Fibroblast of skin of left quadriceps (primary cell): Measurements from ENCODE around the gene PSME1.
"Not testable (repeated sequence)": the region's sequence is repeated elsewhere in the genome, so short reads cannot be mapped to it uniquely, and the experiment has no call there.

Experiments used
- DNase-seq, 2 experiments: peaks; one replicate each; pipeline ENCODE4 v3.0.0-alpha.2; 2013; ENCODE audit warnings: low read depth in 2 of 2

PSME1 gene

GRCh38 chr14:24105609-24106239 is 30.3 kb upstream of the PSME1 start:
- DNase-seq, result not testable (repeated sequence)

DNA sequence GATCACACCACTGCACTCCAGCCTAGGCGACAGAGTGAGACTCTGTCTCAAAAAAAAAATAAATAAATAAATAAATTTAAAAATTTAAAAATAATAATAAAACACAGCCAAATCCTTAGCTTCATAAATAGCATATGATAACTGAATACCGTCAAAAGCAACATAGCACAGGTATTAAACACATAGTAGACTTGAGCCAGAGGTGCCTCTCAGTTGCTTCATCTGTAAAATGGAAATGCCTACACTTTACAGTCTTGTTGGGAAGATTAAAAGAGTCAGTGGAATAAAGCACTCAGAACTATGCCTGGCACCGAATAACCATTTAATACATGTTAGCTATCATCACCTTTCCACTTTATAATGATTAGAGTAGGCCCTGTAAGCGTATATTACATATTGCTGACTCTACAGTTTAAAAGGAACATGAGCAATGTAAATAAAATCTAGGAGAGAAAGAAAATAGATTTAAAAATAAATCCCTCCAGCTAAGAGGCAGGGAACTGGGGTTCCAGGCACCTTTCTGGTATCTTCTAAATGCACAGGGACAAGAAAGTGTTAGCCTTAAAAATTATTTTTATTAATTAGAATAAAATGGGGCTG is 29.2 kb upstream of the PSME1 start:
- DNase-seq, result no peak

- DNase-seq, result no peak
Measured at GRCh38 chr14:24108336-24108874, 27.6 kb upstream of the PSME1 start.

GRCh38 chr14:24110060-24110459 is 25.9 kb upstream of the PSME1 start:
- DNase-seq, result no peak

- DNase-seq, result no peak
Measured at GRCh38 chr14:24110523-24110922, 25.5 kb upstream of the PSME1 start.

DNA sequence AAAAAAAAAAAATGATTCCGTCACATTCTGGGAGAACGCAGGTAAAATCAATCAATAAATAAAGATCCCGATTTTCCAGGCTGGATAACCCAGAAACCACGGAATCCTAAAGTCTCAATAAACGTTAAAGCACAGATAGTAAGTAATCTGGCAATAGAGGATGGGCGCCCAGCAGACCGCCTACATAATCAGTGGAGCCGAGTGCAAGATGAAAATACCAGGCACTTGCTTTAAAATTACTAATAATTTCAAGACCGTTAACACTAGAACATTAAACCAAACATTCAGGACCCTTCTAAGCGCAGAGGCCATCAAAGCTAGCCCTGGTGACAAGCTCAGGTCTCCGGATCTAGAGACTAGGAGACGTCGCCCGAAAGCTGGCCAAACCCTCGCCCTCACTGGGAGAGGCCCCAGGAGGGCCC is 22.6 kb upstream of the PSME1 start:
- no peak for DNase-seq

GRCh38 chr14:24113801-24114531 is 22.0 kb upstream of the PSME1 start:
- DNase-seq, result peak; percentile 62 to 65

DNA sequence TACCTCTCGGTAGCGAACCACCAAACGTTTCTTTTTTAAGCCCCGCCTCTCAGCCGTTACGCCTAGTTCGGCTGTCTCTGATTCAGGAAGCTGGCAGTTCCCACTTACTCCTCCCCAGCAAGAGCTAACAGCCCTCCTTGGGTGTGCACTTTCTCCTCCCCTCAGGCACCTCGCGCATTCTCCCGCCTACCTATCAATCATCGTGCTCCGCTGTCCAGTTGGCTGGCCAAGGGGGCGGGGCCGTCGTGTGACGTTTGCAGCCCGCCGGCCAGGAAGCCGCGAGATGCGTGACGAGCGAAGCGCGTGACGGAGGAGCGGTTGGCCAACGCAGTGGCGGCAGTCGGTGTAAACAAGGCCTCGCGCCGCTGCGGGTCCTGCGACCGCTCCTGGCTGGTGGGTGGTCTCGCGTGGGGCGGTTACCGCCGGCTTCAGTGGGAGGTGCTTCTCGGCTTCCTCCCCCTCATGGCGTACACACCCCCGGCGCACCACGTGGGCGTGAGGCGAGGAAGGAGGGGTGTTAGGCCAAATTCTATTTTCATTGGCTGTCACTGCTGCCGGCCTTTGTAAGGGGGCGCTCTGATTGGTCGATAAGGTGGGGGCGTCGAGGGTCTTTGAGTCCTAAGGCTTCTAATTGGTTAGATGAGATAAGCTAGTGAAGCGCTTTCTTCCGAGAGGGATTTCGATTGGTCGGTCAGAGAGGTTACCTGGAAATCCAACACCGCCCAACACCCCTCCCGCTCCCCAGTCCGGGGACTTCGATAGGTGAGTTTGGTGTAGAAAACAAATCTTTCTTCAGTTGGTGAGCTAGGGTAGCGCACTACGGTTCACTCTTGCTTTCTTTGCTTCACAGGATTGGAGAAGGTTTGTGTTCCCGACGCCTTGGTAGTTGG is 21.2 kb upstream of the PSME1 start, which contains the start of the genes DCAF11 and NRL:
Gene DCAF11, plus strand, starts transcription at position 246 of the 890 bp plus-strand sequence. CDS start 818 bp downstream, outside the sequence.
Gene NRL, minus strand, starts transcription at position 418 of the 890 bp plus-strand sequence. CDS start 32,101 bp downstream, outside the sequence.
- DNase-seq, result peak; percentile 99

GRCh38 chr14:24115422-24116127 is 20.4 kb upstream of the PSME1 start:
- no peak for DNase-seq

DNA sequence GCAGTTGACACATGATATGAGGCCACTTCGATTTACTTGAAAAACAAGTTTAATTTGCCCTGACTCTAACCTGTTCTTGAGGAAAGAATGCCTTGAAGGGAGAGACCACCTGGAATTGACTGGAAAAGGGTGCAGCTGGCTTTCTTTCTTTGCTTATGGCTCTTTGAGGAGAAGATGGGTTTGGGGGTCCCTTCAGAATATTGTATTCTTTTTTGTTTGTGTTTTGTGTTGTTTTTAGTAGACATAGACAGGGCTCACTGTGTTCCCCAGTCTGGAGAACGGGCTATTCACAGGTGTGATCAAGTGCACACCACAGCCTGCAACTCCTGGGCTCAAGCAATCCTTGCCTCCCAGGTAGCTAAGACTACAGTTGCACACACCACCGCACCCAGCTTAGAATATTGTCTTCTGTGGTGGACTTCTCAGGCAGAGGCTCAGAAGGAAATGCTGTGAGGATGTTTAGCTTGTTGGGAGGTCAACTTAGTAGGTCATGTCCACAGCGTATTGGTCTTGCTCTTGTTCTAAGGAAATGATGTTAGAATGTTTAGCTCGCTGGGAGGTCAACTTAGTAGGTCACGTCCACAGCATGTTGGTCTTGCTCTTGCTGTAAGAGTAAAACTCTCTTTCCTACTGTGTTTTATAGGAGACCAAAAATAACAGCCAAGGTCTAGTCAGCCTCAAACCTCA is 19.7 kb upstream of the PSME1 start:
- no peak for DNase-seq

DNA sequence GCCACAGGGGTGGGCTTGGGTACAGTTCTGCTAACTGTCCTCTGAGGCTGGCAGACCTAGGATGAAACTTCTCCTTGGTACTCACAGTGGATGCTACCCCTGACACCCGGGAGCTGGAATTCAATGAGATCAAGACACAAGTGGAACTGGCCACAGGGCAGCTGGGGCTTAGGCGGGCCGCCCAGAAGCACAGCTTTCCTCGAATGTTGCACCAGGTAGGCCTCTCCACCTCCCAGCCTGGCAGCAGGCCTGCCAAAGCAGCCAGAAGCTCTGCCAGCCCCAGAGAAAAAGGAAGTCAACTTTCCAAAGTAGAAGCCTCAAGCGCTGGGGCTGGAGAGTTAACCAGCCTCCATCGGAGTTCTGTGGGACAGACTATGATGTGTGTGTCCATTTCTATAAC is 18.8 kb upstream of the PSME1 start:
- no peak for DNase-seq

DNA sequence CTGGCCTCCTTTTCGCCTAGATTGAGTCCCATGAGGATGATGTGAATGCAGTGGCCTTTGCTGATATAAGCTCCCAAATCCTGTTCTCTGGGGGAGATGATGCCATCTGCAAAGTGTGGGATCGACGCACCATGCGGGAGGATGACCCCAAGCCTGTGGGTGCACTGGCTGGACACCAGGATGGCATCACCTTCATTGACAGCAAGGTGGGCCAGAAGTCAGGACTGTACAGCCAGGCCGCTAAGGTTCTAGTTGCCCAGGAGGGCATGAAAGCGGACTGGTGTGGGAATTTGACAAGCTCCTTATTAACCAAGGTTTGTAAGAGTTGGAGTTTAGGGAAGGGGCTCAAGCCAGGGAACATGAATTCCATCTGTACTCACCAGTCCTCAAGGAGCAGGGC is 16.3 kb upstream of the PSME1 start:
- no peak for DNase-seq

DNA sequence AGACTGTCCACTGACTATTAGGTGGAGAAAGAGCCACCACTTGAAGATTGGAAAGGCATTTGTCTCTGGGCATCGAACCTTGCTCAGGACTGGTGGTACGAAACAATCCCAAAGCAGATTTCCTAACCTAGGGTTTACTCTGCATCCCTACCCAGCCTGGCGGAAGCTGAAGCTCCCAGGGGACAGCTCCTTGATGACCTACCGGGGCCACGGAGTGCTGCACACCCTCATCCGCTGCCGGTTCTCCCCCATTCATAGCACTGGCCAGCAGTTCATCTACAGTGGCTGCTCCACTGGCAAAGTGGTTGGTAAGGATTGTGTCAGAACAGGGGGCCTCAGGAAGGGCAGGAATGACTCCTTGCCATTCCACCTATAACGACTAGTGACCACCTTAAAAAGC is 14.8 kb upstream of the PSME1 start:
- DNase-seq, result no peak

DNA sequence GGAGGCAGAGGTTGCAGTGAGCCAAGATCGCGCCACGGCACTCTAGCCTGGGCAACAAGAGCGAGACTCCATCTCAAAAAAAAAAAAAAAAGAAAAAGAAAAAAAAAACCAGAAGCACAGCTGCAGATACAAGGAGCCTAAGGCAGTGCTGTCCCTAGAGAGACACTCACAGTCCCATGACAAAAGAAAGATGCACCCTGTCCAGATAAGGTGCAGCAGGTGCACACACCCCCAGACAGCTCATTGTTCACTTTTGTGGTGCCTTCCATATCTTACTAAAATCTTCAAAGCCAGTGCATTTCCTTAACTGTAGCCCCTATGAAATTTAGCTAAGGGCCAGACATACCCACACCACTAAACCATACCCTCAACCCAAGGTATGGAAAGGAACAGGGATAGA is 13.6 kb upstream of the PSME1 start:
- no peak for DNase-seq

DNA sequence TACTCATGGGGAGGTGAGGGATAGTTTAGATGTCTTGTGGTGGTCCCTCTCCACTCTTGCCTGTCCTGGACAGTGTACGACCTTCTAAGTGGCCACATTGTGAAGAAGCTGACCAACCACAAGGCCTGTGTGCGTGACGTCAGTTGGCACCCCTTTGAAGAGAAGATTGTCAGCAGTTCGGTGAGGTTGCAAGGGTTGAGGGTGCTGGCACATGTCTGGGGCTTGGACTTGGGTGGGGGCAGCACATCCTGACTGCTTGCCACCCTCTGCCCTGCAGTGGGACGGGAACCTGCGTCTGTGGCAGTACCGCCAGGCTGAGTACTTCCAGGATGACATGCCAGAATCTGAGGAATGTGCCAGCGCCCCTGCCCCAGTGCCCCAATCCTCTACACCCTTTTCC is 13.1 kb upstream of the PSME1 start:
- no peak for DNase-seq

GRCh38 chr14:24123424-24124417 is 12.3 kb upstream of the PSME1 start:
- DNase-seq, result no peak

GRCh38 chr14:24126939-24127338 is 9.1 kb upstream of the PSME1 start:
- no peak for DNase-seq

DNA sequence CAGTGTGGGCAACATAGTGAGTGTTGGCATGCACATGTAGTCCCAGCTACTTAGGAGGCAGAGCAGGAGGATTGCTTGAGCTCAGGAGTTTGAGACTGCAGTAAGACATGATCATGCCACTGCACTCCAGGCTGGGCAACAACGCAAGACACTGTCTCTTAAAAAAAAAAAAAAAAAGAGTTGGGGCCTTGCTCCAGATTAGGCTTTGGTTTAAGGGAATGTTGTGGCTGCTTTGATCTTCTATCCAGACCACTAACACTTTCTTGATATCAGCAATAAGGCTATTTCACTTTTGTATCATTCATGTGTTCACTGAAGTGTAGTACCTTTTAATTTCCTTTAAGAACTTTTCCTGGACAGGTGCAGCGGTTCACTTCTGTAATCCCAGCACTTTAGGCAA is 8.3 kb upstream of the PSME1 start:
- no peak for DNase-seq

GRCh38 chr14:24129410-24129998 is 6.5 kb upstream of the PSME1 start:
- DNase-seq, result no peak
